ENCODE measurements around the gene NPAS3.

DNA sequence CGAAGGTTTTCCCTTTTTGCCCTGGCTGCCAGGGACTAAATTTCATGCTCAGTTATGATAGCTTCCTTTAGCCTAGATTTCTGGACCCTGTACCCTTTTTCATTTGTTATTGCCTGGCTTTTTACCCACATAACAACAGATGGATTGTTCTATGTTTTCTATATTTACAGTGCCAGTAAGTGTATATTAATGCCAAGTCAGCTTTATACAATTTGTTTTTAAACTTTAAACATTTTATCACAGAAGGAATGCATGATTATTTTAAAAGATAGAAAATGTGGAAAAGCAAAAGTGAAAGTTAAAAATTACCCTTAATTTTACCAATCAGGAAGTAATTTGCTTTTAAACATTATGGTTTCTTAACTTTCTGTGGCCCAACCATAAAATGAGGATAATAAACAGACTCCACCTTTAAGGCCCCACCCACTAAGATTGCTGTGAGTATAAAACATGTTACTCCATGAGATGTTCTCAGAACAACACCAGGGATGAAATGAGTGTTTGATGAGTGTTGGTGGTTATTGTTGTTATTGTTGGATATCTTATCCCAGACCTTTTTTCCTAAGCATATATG lies 515.4 kb downstream of the NPAS3 start:
- TF ChIP-seq, protein P1, sequence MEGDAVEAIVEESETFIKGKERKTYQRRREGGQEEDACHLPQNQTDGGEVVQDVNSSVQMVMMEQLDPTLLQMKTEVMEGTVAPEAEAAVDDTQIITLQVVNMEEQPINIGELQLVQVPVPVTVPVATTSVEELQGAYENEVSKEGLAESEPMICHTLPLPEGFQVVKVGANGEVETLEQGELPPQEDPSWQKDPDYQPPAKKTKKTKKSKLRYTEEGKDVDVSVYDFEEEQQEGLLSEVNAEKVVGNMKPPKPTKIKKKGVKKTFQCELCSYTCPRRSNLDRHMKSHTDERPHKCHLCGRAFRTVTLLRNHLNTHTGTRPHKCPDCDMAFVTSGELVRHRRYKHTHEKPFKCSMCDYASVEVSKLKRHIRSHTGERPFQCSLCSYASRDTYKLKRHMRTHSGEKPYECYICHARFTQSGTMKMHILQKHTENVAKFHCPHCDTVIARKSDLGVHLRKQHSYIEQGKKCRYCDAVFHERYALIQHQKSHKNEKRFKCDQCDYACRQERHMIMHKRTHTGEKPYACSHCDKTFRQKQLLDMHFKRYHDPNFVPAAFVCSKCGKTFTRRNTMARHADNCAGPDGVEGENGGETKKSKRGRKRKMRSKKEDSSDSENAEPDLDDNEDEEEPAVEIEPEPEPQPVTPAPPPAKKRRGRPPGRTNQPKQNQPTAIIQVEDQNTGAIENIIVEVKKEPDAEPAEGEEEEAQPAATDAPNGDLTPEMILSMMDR (conservative IDR thresholded peaks at IDR 0.05; ENCODE audit: low read length): no peak
- no peak for TF ChIP-seq EZH2phosphoT487 (IDR thresholded peaks at IDR 0.05; ENCODE audit: borderline replicate concordance, low read depth, low read length)
